CD14-positive monocyte (primary cell): Measurements from ENCODE around the gene BLZF1. TPM values are rescaled to one million over a fixed set of nuclear protein-coding genes. Genes with fewer than 3 reads are reported as not detected.

Source experiments
- DNase-seq, 3 donors: peaks; one replicate each; pipeline ENCODE4 v3.0.0-alpha.2; 2011 to 2022
- H2AFZ ChIP-seq: 2 replicates; pipeline ENCODE4 v1.6.0; 2012; ENCODE audit warnings: mild to moderate bottlenecking, low read depth, low read length, inconsistent platforms; ENCODE audit not compliant: insufficient read depth, poor library complexity, severe bottlenecking
- H3K27ac ChIP-seq, 2 donors: 1 replicate in 1 of 2; 2 replicates in 1 of 2; pipeline ENCODE4 v1.5.1; 2012 to 2013; ENCODE audit warnings: low read length in 2 of 2, control low read depth in 1 of 2, inconsistent platforms in 1 of 2, low read depth in 1 of 2, mild to moderate bottlenecking in 1 of 2
- H3K27me3 ChIP-seq, 2 donors: one replicate each; pipeline versions ENCODE4 v1.6.0 to v1.6.1; 2011 to 2013; ENCODE audit warnings: low read length in 2 of 2; ENCODE audit not compliant: control insufficient read depth in 2 of 2, insufficient read depth in 2 of 2
- H3K36me3 ChIP-seq, 2 donors: replicated peaks in 1 of 2; 1 replicate in 1 of 2; 2 replicates in 1 of 2; pipeline versions ENCODE4 v1.5.1 to v1.6.1; 2012 to 2013; ENCODE audit warnings: low read length in 2 of 2, control low read depth in 1 of 2, inconsistent platforms in 1 of 2, mild to moderate bottlenecking in 1 of 2; ENCODE audit not compliant: insufficient read depth in 2 of 2, control insufficient read depth in 1 of 2
- H3K4me1 ChIP-seq, 2 donors: 1 replicate in 1 of 2; 2 replicates in 1 of 2; pipeline versions ENCODE4 v1.5.1 to v1.6.1; 2012 to 2013; ENCODE audit warnings: low read length in 2 of 2, control low read depth in 1 of 2, inconsistent platforms in 1 of 2, mild to moderate bottlenecking in 1 of 2, moderate library complexity in 1 of 2; ENCODE audit not compliant: insufficient read depth in 2 of 2, control insufficient read depth in 1 of 2
- H3K4me2 ChIP-seq: replicated peaks from 2 replicates; pipeline ENCODE3; 2012; ENCODE audit warnings: low read length, moderate library complexity, mild to moderate bottlenecking; ENCODE audit not compliant: poor library complexity, severe bottlenecking; ENCODE audit errors: extremely low read depth
- H3K4me3 ChIP-seq, 3 experiments: fragments of 200-600 bp in 1 of 3; sonication (generic) in 1 of 3; replicated peaks in 1 of 3; 1 replicate in 2 of 3; 2 replicates in 1 of 3; pipeline ENCODE4 v1.5.1; 2011 to 2013; ENCODE audit warnings: low read length in 3 of 3, mild to moderate bottlenecking in 3 of 3, control low read depth in 2 of 3, low read depth in 2 of 3, inconsistent platforms in 1 of 3, moderate library complexity in 1 of 3
- H3K79me2 ChIP-seq: 2 replicates; pipeline ENCODE4 v1.6.0; 2012; ENCODE audit warnings: mild to moderate bottlenecking, control low read depth, inconsistent platforms, low read length, moderate library complexity; ENCODE audit not compliant: insufficient read depth
- H3K9ac ChIP-seq: 2 replicates; pipeline ENCODE4 v1.6.0; 2017; ENCODE audit warnings: low read length, mild to moderate bottlenecking; ENCODE audit not compliant: insufficient read depth, poor library complexity, severe bottlenecking
- H3K9me3 ChIP-seq, 2 donors: replicated peaks in 1 of 2; 1 replicate in 1 of 2; 2 replicates in 1 of 2; pipeline versions ENCODE4 v1.5.1 to v1.6.1; 2012 to 2013; ENCODE audit warnings: low read length in 2 of 2, control low read depth in 1 of 2; ENCODE audit not compliant: control insufficient read depth in 1 of 2, insufficient read depth in 1 of 2
- H4K20me1 ChIP-seq: 2 replicates; pipeline ENCODE4 v1.6.0; 2012; ENCODE audit warnings: mild to moderate bottlenecking, low read length, control low read depth, moderate library complexity; ENCODE audit not compliant: insufficient read depth
- H3K27ac Mint-ChIP-seq, 7 donors: one replicate each; pipeline ENCODE4 v1.8.0; 2020; ENCODE audit warnings: mild to moderate bottlenecking in 7 of 7, mixed read lengths in 7 of 7, moderate library complexity in 6 of 7, inconsistent platforms in 2 of 7
- H3K27me3 Mint-ChIP-seq, 3 donors: one replicate each; pipeline ENCODE4 v1.8.0; 2021 to 2022; ENCODE audit warnings: low read depth in 3 of 3, mild to moderate bottlenecking in 3 of 3, mixed read lengths in 3 of 3, moderate library complexity in 3 of 3, inconsistent platforms in 1 of 3
- H3K36me3 Mint-ChIP-seq, 2 donors: one replicate each; pipeline ENCODE4 v1.8.0; 2020; ENCODE audit warnings: mixed read lengths in 2 of 2, inconsistent platforms in 1 of 2, mild to moderate bottlenecking in 1 of 2
- H3K4me1 Mint-ChIP-seq: one replicate; pipeline ENCODE4 v1.8.0; 2020; ENCODE audit warnings: mild to moderate bottlenecking, mixed read lengths
- H3K4me3 Mint-ChIP-seq, 2 donors: one replicate each; pipeline ENCODE4 v1.8.0; 2020; ENCODE audit warnings: mild to moderate bottlenecking in 2 of 2, mixed read lengths in 2 of 2, moderate library complexity in 1 of 2
- H3K9me3 Mint-ChIP-seq, 7 donors: one replicate each; pipeline ENCODE4 v1.8.0; 2020 to 2022; ENCODE audit warnings: mixed read lengths in 7 of 7, mild to moderate bottlenecking in 6 of 7, moderate library complexity in 6 of 7, inconsistent platforms in 2 of 7
- WGBS: methylation state at CpG from one replicate; pipeline ENCODE4 v1.1.5; 2013; ENCODE audit warnings: missing lambda C conversion rate; ENCODE audit not compliant: insufficient coverage; 5-methylcytosine and 5-hydroxymethylcytosine counted together
- intact Hi-C, 2 donors: fragments of 100-400 bp; cut with micrococcal nuclease; formaldehyde crosslinking; loops; one replicate each; pipeline versions ENCODE4 v1.15.0 to v1.15.1; 2023
- polyA plus RNA-seq, 3 donors: library from polyadenylated mRNA; depleted of rRNA in 1 of 3; unstranded in 2 of 3; stranded (reverse) in 1 of 3; fragments of 300-500 nt in 2 of 3; fragments of >200 nt in 1 of 3; fragmentation: Illumina TruSeq in 2 of 3; gene quantifications; 1 replicate in 2 of 3; 2 replicates in 1 of 3; pipeline ENCODE4 v1.2.3, GENCODE V29; 2012 to 2021
- TF ChIP-seq, protein P1 (sequence below): fragments of 200-600 bp; IDR thresholded peaks from one replicate; pipeline ENCODE4 v1.8.0; 2022; ENCODE audit warnings: antibody characterized with exemption, mild to moderate bottlenecking

BLZF1 gene
- polyA plus RNA-seq, 3 donors = 4.8 to 7.9 (median 5.5) TPM

DNA sequence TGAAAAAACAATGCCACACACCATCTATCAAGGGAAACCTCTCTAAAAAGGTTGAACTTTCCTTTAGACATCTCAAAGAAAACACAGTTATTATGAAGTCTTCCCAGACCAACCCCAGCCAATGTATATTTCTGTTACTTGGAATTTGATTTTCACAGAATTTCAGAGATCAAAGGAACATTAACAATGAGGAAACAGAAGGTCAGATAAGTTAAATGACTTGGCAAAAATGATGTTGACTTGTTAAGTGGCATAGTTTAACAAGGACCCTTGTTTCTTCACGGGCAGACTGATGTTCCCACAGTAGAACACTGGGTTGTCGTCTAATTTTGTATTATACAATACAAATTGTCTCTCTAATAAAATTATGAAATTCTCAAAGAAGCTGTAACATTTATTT is 29.4 kb upstream of the BLZF1 start:
- TF ChIP-seq, protein P1, sequence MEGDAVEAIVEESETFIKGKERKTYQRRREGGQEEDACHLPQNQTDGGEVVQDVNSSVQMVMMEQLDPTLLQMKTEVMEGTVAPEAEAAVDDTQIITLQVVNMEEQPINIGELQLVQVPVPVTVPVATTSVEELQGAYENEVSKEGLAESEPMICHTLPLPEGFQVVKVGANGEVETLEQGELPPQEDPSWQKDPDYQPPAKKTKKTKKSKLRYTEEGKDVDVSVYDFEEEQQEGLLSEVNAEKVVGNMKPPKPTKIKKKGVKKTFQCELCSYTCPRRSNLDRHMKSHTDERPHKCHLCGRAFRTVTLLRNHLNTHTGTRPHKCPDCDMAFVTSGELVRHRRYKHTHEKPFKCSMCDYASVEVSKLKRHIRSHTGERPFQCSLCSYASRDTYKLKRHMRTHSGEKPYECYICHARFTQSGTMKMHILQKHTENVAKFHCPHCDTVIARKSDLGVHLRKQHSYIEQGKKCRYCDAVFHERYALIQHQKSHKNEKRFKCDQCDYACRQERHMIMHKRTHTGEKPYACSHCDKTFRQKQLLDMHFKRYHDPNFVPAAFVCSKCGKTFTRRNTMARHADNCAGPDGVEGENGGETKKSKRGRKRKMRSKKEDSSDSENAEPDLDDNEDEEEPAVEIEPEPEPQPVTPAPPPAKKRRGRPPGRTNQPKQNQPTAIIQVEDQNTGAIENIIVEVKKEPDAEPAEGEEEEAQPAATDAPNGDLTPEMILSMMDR = no peak
- Mint-ChIP-seq H3K36me3 (peaks cover 0 to 3% of the 10 kb centered on the region in 2 donors), H3K27ac (no peak overlapping the region), H3K4me1 (no peaks in the 10 kb centered on the region), H3K27me3 (no peaks in the 10 kb centered on the region), H3K4me3 (no peak overlapping the region), H3K9me3 (peaks cover 1 to 24% (median 18%) of the 10 kb centered on the region in 7 donors)
- H2AFZ ChIP-seq = no peak overlapping the region
- peaks cover 0 to 8% of the 10 kb centered on the region in 2 donors for H3K9me3 ChIP-seq
- H3K27ac ChIP-seq = no peak overlapping the region
- intact Hi-C loops = no loop called here
- H3K4me3 ChIP-seq = no peak overlapping the region
- no peaks in the 10 kb centered on the region for H3K79me2 ChIP-seq
- no peak overlapping the region for H3K4me2 ChIP-seq
- no peaks in the 10 kb centered on the region for H4K20me1 ChIP-seq
- no peak overlapping the region for H3K9ac ChIP-seq
- DNase-seq = no peak
- no peaks in the 10 kb centered on the region for H3K36me3 ChIP-seq
- WGBS = no CpG with 5 or more reads among the region's 2 CpGs
- no peaks in the 10 kb centered on the region for H3K27me3 ChIP-seq
- no peaks in the 10 kb centered on the region for H3K4me1 ChIP-seq

DNA sequence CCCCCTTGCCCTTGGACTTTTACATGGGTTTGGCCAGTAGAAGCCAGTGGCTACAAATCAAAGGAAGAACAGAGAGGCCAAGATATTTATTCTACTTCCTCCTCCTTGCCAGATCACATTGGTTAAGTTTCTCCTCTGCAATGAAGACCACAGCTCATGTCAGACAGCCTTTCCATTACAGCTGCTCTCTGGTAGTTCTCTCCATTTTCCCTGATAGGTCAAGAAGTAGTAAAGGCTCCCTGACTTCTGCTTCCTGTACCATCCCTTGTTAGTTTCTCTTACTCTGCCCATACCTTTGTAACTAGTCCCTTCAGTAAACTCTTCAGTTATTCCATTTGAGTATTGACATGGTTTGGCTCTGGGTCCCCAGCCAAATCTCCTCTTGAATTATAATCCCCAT is 28.2 kb upstream of the BLZF1 start:
- Mint-ChIP-seq H3K27me3 (no peaks in the 10 kb centered on the region), H3K36me3 (peaks cover 0 to 3% of the 10 kb centered on the region in 2 donors), H3K9me3 (peaks cover 1 to 24% (median 18%) of the 10 kb centered on the region in 7 donors), H3K4me1 (no peaks in the 10 kb centered on the region), H3K27ac (no peak overlapping the region), H3K4me3 (no peak overlapping the region)
- Histone ChIP-seq H4K20me1 (no peaks in the 10 kb centered on the region), H3K4me2 (no peak overlapping the region), H2AFZ (no peak overlapping the region), H3K4me3 (no peak overlapping the region), H3K27me3 (no peaks in the 10 kb centered on the region), H3K27ac (no peak overlapping the region), H3K9me3 (peaks cover 0 to 8% of the 10 kb centered on the region in 2 donors), H3K36me3 (no peaks in the 10 kb centered on the region), H3K9ac (no peak overlapping the region), H3K4me1 (no peaks in the 10 kb centered on the region), H3K79me2 (no peaks in the 10 kb centered on the region)
- intact Hi-C loops = loop anchor here in 1 of 2 donors (10.0 kb wide), 1 partner anchor 895 kb away; no protein-coding TSS in a partner anchor
- TF ChIP-seq, protein P1 = no peak
- no peak for DNase-seq
